ENCODE data around the gene MYPOP.

GRCh38 chr19:45876411-45877197 lies 25.8 kb downstream of the MYPOP start:
- no peak for TF ChIP-seq POLR2A (IDR thresholded peaks at IDR 0.05; ENCODE audit: low read length)
- no peak for TF ChIP-seq GATA1 (IDR thresholded peaks at IDR 0.05; ENCODE audit: low read depth, low read length)

Measured in erythroblast (primary cell).